ENCODE results near the gene FBXO17.

The FBXO17 gene

DNA sequence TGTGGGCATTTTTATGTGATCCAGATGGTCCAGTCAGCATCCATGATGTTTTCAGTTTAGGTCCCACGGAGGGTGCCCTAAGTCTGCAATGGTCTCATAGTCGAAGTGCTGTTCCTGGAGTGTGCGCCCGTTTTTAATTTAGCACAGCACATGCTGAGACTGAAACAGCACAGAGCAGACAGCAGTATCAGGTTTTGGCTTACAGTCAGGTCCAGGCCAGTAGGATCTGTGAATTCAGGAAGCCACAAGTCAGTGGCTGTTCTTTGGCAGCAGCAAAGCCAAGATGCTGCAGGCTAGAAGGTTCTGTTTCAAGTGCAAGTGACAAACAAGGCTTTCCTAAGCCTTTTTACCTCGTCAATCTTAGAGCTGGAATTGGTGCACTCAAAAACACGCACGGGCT is 38.5 kb upstream of the FBXO17 start:
- no peaks in the 10 kb centered on the region for H3K79me1 ChIP-seq (ENCODE audit: low read length)
- H2BK15ac ChIP-seq (replicated peaks; ENCODE audit: low read depth), result no peak overlapping the region
- no peaks in the 10 kb centered on the region for H3K79me2 ChIP-seq (ENCODE audit: control insufficient read depth, insufficient read depth, low read length)
- no peak overlapping the region for H3K4ac ChIP-seq (ENCODE audit: low read depth, low read length)
- no peak overlapping the region for H3K4me2 ChIP-seq (ENCODE audit: low read length)
- H2BK5ac ChIP-seq (ENCODE audit: low read length), result no peak overlapping the region
- no peaks in the 10 kb centered on the region for H3K36me3 ChIP-seq (ENCODE audit: control insufficient read depth, insufficient read depth, low read length)
- no peak overlapping the region for H3K27ac ChIP-seq (ENCODE audit: low read depth, low read length)
- H4K8ac ChIP-seq (ENCODE audit: low read depth, low read length), result no peak overlapping the region
- no peak overlapping the region for H3K18ac ChIP-seq (ENCODE audit: low read length)
- no peak overlapping the region for H3K9ac ChIP-seq (ENCODE audit: low read length)
- H3K23ac ChIP-seq (ENCODE audit: low read length), result no peak overlapping the region
- H4K5ac ChIP-seq (ENCODE audit: low read length), result no peak overlapping the region
- no peak overlapping the region for H2AK5ac ChIP-seq (ENCODE audit: low read length)
- no peaks in the 10 kb centered on the region for H3K4me1 ChIP-seq (ENCODE audit: control insufficient read depth, low read depth, low read length)
- H2BK120ac ChIP-seq (ENCODE audit: low read depth, low read length), result no peak overlapping the region
- no peak for DNase-seq
- WGBS (ENCODE audit: extremely low coverage, insufficient coverage, low lambda C conversion rate), result no CpG with 5 or more reads among the region's 7 CpGs
- H3K4me3 ChIP-seq (ENCODE audit: low read length), result no peak overlapping the region
- H3K56ac ChIP-seq (ENCODE audit: low read length), result no peak overlapping the region
- H3K27me3 ChIP-seq (ENCODE audit: insufficient read depth, low read length, poor library complexity), result no peaks in the 10 kb centered on the region

GRCh38 chr19:39009001-39009400 is 33.5 kb upstream of the FBXO17 start:
- no peaks in the 10 kb centered on the region for H3K79me1 ChIP-seq (ENCODE audit: low read length)
- H3K9ac ChIP-seq (ENCODE audit: low read length), result no peak overlapping the region
- no CpG with 5 or more reads among the region's 6 CpGs for WGBS (ENCODE audit: extremely low coverage, insufficient coverage, low lambda C conversion rate)
- H3K23ac ChIP-seq (ENCODE audit: low read length), result no peak overlapping the region
- no peak overlapping the region for H3K4me2 ChIP-seq (ENCODE audit: low read length)
- no peak overlapping the region for H2BK120ac ChIP-seq (ENCODE audit: low read depth, low read length)
- no peak overlapping the region for H2AK5ac ChIP-seq (ENCODE audit: low read length)
- no peaks in the 10 kb centered on the region for H3K36me3 ChIP-seq (ENCODE audit: control insufficient read depth, insufficient read depth, low read length)
- H3K4me1 ChIP-seq (ENCODE audit: control insufficient read depth, low read depth, low read length), result no peaks in the 10 kb centered on the region
- H2BK5ac ChIP-seq (ENCODE audit: low read length), result no peak overlapping the region
- H3K4ac ChIP-seq (ENCODE audit: low read depth, low read length), result no peak overlapping the region
- no peak overlapping the region for H3K56ac ChIP-seq (ENCODE audit: low read length)
- H4K8ac ChIP-seq (ENCODE audit: low read depth, low read length), result no peak overlapping the region
- H3K18ac ChIP-seq (ENCODE audit: low read length), result no peak overlapping the region
- H3K79me2 ChIP-seq (ENCODE audit: control insufficient read depth, insufficient read depth, low read length), result no peaks in the 10 kb centered on the region
- no peak overlapping the region for H3K27ac ChIP-seq (ENCODE audit: low read depth, low read length)
- no peak overlapping the region for H2BK15ac ChIP-seq (replicated peaks; ENCODE audit: low read depth)
- no peak overlapping the region for H3K4me3 ChIP-seq (ENCODE audit: low read length)
- no peak overlapping the region for H4K5ac ChIP-seq (ENCODE audit: low read length)
- no peak for DNase-seq
- H3K27me3 ChIP-seq (ENCODE audit: insufficient read depth, low read length, poor library complexity), result no peaks in the 10 kb centered on the region

- Histone ChIP-seq H3K4me1 (ENCODE audit: control insufficient read depth, low read depth, low read length) (no peaks in the 10 kb centered on the region), H2BK15ac (replicated peaks; ENCODE audit: low read depth) (no peak overlapping the region), H3K4ac (ENCODE audit: low read depth, low read length) (no peak overlapping the region), H3K4me3 (ENCODE audit: low read length) (no peak overlapping the region), H3K9ac (ENCODE audit: low read length) (no peak overlapping the region), H4K8ac (ENCODE audit: low read depth, low read length) (no peak overlapping the region), H2AK5ac (ENCODE audit: low read length) (no peak overlapping the region), H3K27me3 (ENCODE audit: insufficient read depth, low read length, poor library complexity) (no peaks in the 10 kb centered on the region), H3K36me3 (ENCODE audit: control insufficient read depth, insufficient read depth, low read length) (no peaks in the 10 kb centered on the region), H3K18ac (ENCODE audit: low read length) (no peak overlapping the region), H4K5ac (ENCODE audit: low read length) (no peak overlapping the region), H3K23ac (ENCODE audit: low read length) (no peak overlapping the region), H3K4me2 (ENCODE audit: low read length) (no peak overlapping the region), H3K79me1 (ENCODE audit: low read length) (no peaks in the 10 kb centered on the region), H3K27ac (ENCODE audit: low read depth, low read length) (no peak overlapping the region), H2BK5ac (ENCODE audit: low read length) (no peak overlapping the region), H3K56ac (ENCODE audit: low read length) (no peak overlapping the region), H3K79me2 (ENCODE audit: control insufficient read depth, insufficient read depth, low read length) (no peaks in the 10 kb centered on the region), H2BK120ac (ENCODE audit: low read depth, low read length) (no peak overlapping the region)
- no peak for DNase-seq
- WGBS (ENCODE audit: extremely low coverage, insufficient coverage, low lambda C conversion rate), result 100% methylated on average over 1 of the region's 6 CpGs
These were observed 32.6 kb upstream of the FBXO17 start for GRCh38 chr19:39008137-39008536.

DNA sequence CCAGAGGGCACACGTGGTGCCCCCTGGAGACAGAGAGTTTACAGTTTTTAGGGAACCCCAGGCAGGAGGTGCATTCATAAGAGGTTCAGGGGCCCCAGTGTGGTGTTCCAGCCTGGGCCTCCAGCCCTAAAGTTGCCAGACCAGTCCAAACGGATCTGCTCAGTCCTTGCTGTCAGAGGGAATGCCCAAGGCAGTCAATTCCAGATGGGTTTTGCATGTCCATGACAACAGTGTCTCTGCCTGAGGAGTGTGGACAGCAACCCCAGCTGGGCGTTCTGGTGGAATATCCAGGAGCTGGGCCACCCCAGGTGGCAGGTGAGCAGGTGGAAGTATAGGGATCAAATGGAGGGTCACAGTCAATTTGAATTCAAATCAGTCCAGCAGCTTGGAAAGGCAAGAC is 31.6 kb upstream of the FBXO17 start:
- Histone ChIP-seq H3K4me3 (ENCODE audit: low read length) (no peak overlapping the region), H2AK5ac (ENCODE audit: low read length) (no peak overlapping the region), H3K4me1 (ENCODE audit: control insufficient read depth, low read depth, low read length) (no peaks in the 10 kb centered on the region)

DNA sequence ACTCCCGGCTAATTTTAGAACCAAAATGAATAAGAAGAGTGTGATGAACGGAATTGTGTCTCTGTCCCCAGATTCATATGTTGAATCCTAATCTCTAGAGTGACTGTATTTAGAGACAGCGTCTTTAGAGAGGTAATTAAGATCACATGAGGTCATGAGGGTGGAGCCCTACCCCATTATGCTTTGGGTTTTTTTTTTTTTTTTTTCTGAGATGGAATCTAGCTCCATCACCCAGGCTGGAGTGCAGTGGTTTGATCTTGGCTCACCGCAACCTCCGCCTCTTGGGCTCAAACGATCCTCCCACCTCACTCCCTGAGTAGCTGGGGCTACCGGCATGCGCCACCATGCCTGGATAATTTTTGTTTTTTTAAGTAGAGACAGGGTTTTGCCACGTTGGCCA is 28.9 kb upstream of the FBXO17 start:
- Histone ChIP-seq H2BK5ac (ENCODE audit: low read length) (no peak overlapping the region), H2BK120ac (ENCODE audit: low read depth, low read length) (no peak overlapping the region), H3K27ac (ENCODE audit: low read depth, low read length) (no peak overlapping the region), H4K8ac (ENCODE audit: low read depth, low read length) (no peak overlapping the region), H3K9ac (ENCODE audit: low read length) (no peak overlapping the region), H3K79me1 (ENCODE audit: low read length) (no peaks in the 10 kb centered on the region), H3K4ac (ENCODE audit: low read depth, low read length) (no peak overlapping the region), H4K5ac (ENCODE audit: low read length) (no peak overlapping the region), H3K4me2 (ENCODE audit: low read length) (no peak overlapping the region), H3K23ac (ENCODE audit: low read length) (no peak overlapping the region), H3K56ac (ENCODE audit: low read length) (no peak overlapping the region), H3K18ac (ENCODE audit: low read length) (no peak overlapping the region), H3K79me2 (ENCODE audit: control insufficient read depth, insufficient read depth, low read length) (no peaks in the 10 kb centered on the region), H3K4me3 (ENCODE audit: low read length) (no peak overlapping the region), H2BK15ac (replicated peaks; ENCODE audit: low read depth) (no peak overlapping the region), H3K36me3 (ENCODE audit: control insufficient read depth, insufficient read depth, low read length) (no peaks in the 10 kb centered on the region), H2AK5ac (ENCODE audit: low read length) (no peak overlapping the region), H3K27me3 (ENCODE audit: insufficient read depth, low read length, poor library complexity) (no peaks in the 10 kb centered on the region), H3K4me1 (ENCODE audit: control insufficient read depth, low read depth, low read length) (no peaks in the 10 kb centered on the region)
- WGBS (ENCODE audit: extremely low coverage, insufficient coverage, low lambda C conversion rate), result no CpG with 5 or more reads among the region's 9 CpGs
- DNase-seq, result no peak

More for the DNA sequence above, 31.6 kb upstream of the FBXO17 start:
- Histone ChIP-seq H3K9ac (ENCODE audit: low read length) (no peak overlapping the region), H3K36me3 (ENCODE audit: control insufficient read depth, insufficient read depth, low read length) (no peaks in the 10 kb centered on the region), H3K4me2 (ENCODE audit: low read length) (no peak overlapping the region), H3K27me3 (ENCODE audit: insufficient read depth, low read length, poor library complexity) (no peaks in the 10 kb centered on the region), H2BK15ac (replicated peaks; ENCODE audit: low read depth) (no peak overlapping the region), H3K79me1 (ENCODE audit: low read length) (no peaks in the 10 kb centered on the region), H3K18ac (ENCODE audit: low read length) (no peak overlapping the region), H3K23ac (ENCODE audit: low read length) (no peak overlapping the region), H3K56ac (ENCODE audit: low read length) (no peak overlapping the region), H3K79me2 (ENCODE audit: control insufficient read depth, insufficient read depth, low read length) (no peaks in the 10 kb centered on the region), H3K4ac (ENCODE audit: low read depth, low read length) (no peak overlapping the region), H4K5ac (ENCODE audit: low read length) (no peak overlapping the region), H3K27ac (ENCODE audit: low read depth, low read length) (no peak overlapping the region), H2BK5ac (ENCODE audit: low read length) (no peak overlapping the region), H4K8ac (ENCODE audit: low read depth, low read length) (no peak overlapping the region), H2BK120ac (ENCODE audit: low read depth, low read length) (no peak overlapping the region)
- no CpG with 5 or more reads among the region's 3 CpGs for WGBS (ENCODE audit: extremely low coverage, insufficient coverage, low lambda C conversion rate)
- DNase-seq, result no peak

DNA sequence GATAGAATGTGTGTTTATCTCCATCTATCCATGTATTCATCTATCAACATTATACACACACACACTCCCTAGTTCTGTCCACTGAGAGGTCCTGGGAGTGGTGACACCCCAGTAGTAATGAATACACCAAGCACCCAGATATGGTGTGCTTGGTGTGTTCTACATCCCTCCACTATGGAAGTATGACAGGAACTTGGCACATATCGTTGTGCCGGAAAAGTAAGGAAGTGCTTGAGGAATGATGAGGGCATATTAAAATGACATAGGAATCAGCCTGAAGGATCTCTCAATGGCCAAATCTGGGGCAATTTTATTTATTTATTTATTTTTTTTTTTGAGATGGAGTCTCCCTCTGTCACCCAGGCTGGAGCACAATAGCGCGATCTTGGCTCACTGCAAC is 28.3 kb upstream of the FBXO17 start:
- H3K23ac ChIP-seq (ENCODE audit: low read length), result no peak overlapping the region
- H3K27ac ChIP-seq (ENCODE audit: low read depth, low read length), result no peak overlapping the region
- WGBS (ENCODE audit: extremely low coverage, insufficient coverage, low lambda C conversion rate), result no CpG with 5 or more reads among the region's 4 CpGs
- no peak overlapping the region for H3K4me2 ChIP-seq (ENCODE audit: low read length)
- no peak overlapping the region for H4K5ac ChIP-seq (ENCODE audit: low read length)
- H2BK5ac ChIP-seq (ENCODE audit: low read length), result no peak overlapping the region
- no peak overlapping the region for H3K9ac ChIP-seq (ENCODE audit: low read length)
- H2BK120ac ChIP-seq (ENCODE audit: low read depth, low read length), result no peak overlapping the region
- H3K4me3 ChIP-seq (ENCODE audit: low read length), result no peak overlapping the region
- H2BK15ac ChIP-seq (replicated peaks; ENCODE audit: low read depth), result no peak overlapping the region
- no peaks in the 10 kb centered on the region for H3K79me2 ChIP-seq (ENCODE audit: control insufficient read depth, insufficient read depth, low read length)
- no peaks in the 10 kb centered on the region for H3K79me1 ChIP-seq (ENCODE audit: low read length)
- no peak overlapping the region for H3K4ac ChIP-seq (ENCODE audit: low read depth, low read length)
- H3K4me1 ChIP-seq (ENCODE audit: control insufficient read depth, low read depth, low read length), result no peaks in the 10 kb centered on the region
- H3K27me3 ChIP-seq (ENCODE audit: insufficient read depth, low read length, poor library complexity), result no peaks in the 10 kb centered on the region
- no peak overlapping the region for H2AK5ac ChIP-seq (ENCODE audit: low read length)
- H3K18ac ChIP-seq (ENCODE audit: low read length), result no peak overlapping the region
- no peaks in the 10 kb centered on the region for H3K36me3 ChIP-seq (ENCODE audit: control insufficient read depth, insufficient read depth, low read length)
- no peak overlapping the region for H3K56ac ChIP-seq (ENCODE audit: low read length)
- no peak overlapping the region for H4K8ac ChIP-seq (ENCODE audit: low read depth, low read length)
- no peak for DNase-seq
